ENCODE measurements around the gene ROR1. TPM values are rescaled to one million over a fixed set of nuclear protein-coding genes. Genes with fewer than 3 reads are reported as not detected.

Gene ROR1
- total RNA-seq, 1 experiment from 2014 or later, result 2.7 TPM

- Histone ChIP-seq H3K36me3 (ENCODE audit: control insufficient read depth in 1 of 2, insufficient read depth in 2 of 2, low read length in 2 of 2) (no peaks in the 10 kb centered on the region), H4K20me1 (ENCODE audit: insufficient read depth) (no peaks in the 10 kb centered on the region), H3K9me2 (ENCODE audit: insufficient read depth) (no peaks in the 10 kb centered on the region), H3K27me3 (ENCODE audit: insufficient read depth, low read length) (no peaks in the 10 kb centered on the region), H3K4me3 (replicated peaks in 1 of 2; ENCODE audit: low read depth in 1 of 2, low read length in 2 of 2) (no peak overlapping the region), H2AFZ (ENCODE audit: low read depth, low read length, poor library complexity, severe bottlenecking) (no peak overlapping the region), H3K4me1 (ENCODE audit: control insufficient read depth in 1 of 2, insufficient read depth in 2 of 2, low read length in 2 of 2) (no peaks in the 10 kb centered on the region), H3K4me2 (ENCODE audit: low read length) (no peak overlapping the region), H3K27ac (ENCODE audit: low read depth, low read length) (no peak overlapping the region), H3K9me3 (ENCODE audit: control insufficient read depth in 1 of 2, insufficient read depth in 1 of 2, low read depth in 1 of 2, low read length in 2 of 2) (no peaks in the 10 kb centered on the region), H3K79me2 (ENCODE audit: insufficient read depth, low read length) (no peaks in the 10 kb centered on the region), H3K9ac (ENCODE audit: low read length) (no peak overlapping the region)
- ChIA-PET CTCF (no interaction called here), POLR2A (no interaction called here), RAD21 (ENCODE audit: low non-redundant PET in 1 of 2, low total read pairs in 2 of 2, uncharacterized antibody in 2 of 2, unreplicated experiment in 2 of 2) (no interaction called here)
- no TSS peak for BruUV-seq (replicated peaks)
- intact Hi-C loops (cut with micrococcal nuclease), result no loop called here
- no peak for ATAC-seq
- TF ChIP-seq YY1 (IDR thresholded peaks at IDR 0.05; ENCODE audit: extremely low read depth, insufficient replicate concordance, low read depth, low read length), result no peak
- no peak for TF ChIP-seq MAX (IDR thresholded peaks at IDR 0.05)
- TF ChIP-seq POLR2AphosphoS5 (IDR thresholded peaks at IDR 0.05; ENCODE audit: low read depth, low read length), result no peak
- no peak for TF ChIP-seq CEBPB (IDR thresholded peaks at IDR 0.05; ENCODE audit: low read depth)
- TF ChIP-seq FOSL1 (IDR thresholded peaks at IDR 0.05; ENCODE audit: low read depth), result no peak
- no peak for TF ChIP-seq ATF3 (IDR thresholded peaks at IDR 0.05)
- TF ChIP-seq ZBTB33 (IDR thresholded peaks at IDR 0.05; ENCODE audit: extremely low read depth, insufficient replicate concordance, low read length), result no peak
- TF ChIP-seq EZH2phosphoT487 (IDR thresholded peaks at IDR 0.05; ENCODE audit: borderline replicate concordance), result no peak
- no peak for DNase-seq (ENCODE audit: low read depth, low spot score)
Measured at GRCh38 chr1:64140596-64140995, 366.8 kb downstream of the ROR1 start.

Data from HCT116 (cell line).